ENCODE measurements around the gene KRTAP3-3.
"Not testable (repeated sequence)": the region's sequence is repeated elsewhere in the genome, so short reads cannot be mapped to it uniquely, and the experiment has no call there.

Gene KRTAP3-3

DNA sequence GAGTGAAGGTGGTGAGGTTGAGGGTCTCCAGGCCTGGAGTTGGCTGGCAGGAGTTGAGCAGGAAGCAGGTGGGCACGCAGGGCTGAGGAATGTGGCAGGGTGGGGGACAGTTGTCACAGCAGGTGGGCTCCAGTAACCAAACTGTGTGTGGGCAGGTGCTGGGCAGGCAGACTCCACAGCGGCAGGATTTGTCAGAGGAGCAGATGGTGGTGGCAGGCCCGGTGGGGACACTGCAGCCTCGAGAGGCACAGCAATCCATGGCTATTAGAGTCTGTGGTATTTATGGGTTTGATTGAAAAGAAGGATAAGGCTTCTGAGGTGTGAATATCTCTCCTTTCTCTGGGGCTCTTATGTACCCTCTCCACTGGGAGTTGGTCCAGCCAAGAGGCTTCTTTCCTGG, at the start of gene KRTAP3-3:
KRTAP3-3 (minus strand) TSS at position 326 of the 400 bp plus-strand sequence; CDS start at position 259, 67 bp downstream.
- no peak for DNase-seq

DNA sequence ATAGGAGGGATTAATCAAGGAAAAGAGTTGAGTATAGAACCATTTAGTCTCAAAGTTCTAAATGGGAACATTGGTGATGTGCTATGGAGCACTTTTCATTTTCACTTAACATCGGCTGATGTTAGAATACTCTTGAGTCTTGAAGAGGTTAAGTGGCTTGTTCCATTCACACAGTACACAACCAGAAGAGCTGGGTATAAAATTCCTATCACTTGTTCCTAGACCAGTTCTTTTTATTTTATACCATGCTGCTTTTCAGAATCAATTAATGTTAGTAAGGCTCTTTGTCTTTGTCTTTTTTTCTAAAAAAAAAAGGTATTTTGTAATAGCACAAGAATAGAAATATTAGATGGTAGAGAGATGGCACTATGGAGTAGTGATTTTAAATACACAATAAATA, 49.0 kb upstream of the KRTAP3-3 start:
- no peak for DNase-seq

DNA sequence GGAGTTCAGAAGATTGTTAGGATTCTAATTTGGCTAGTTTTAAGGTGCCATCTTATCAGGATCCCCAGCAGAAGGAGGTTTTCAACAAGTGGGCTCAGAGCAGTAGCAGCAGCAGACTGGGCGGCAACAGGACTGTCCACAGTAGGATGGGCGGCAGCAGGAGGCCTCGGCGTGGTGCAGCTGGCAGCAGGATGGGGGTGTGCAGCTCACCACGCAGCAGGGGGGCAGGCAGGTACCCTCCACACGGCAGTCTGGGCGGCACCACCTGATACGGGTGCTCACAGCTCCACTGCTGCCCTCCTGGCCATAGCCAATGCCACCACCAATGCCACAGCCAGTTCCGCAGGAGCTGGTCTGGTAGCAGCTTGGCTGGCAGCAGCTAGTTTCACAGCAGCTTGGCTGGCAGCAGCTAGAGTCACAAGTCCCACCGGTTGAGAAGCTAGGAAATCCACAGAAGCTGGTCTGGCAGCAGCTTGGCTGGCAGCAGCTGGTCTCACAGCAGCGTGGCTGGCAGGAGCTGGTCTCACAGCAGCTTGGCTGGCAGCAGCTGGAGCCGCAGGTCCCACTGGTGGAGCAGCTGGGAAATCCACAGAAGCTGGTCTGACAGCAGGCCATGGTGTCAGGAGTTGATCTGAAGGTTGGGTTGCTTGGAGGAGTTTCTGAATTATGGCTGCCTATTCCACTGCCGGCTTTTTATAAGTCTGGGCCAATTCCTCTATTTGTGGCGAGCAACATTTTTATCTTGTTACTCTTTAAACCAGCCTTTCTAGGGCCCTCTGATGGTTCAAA, 47.0 kb upstream of the KRTAP3-3 start, which contains the start of gene KRTAP1-1:
KRTAP1-1 (minus strand) TSS at position 668 of the 789 bp plus-strand sequence; CDS start at position 615, 53 bp downstream.
- not testable (repeated sequence) for DNase-seq

DNA sequence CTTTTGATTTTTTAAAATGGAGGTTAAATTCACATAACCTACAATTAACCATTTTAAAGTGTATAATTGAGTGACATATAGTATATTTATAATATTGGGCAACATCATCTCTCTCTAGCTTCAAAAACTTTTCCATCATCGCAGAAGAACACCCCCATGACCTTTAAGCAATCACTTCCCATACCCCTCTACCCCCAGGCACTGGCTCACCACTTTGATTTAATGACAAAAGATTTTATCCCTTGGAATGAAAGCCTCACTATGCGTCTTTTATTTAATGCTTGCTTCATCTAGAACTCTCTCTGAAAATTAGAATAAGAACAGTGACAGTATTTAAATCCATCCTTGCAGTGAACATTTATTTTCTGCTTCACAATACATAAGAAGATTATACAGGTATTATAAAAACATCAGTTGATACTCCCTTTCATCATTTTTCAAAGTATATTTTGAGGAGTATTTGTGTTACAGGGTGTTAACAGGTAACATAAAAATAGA, 43.9 kb upstream of the KRTAP3-3 start:
- DNase-seq: no peak

DNA sequence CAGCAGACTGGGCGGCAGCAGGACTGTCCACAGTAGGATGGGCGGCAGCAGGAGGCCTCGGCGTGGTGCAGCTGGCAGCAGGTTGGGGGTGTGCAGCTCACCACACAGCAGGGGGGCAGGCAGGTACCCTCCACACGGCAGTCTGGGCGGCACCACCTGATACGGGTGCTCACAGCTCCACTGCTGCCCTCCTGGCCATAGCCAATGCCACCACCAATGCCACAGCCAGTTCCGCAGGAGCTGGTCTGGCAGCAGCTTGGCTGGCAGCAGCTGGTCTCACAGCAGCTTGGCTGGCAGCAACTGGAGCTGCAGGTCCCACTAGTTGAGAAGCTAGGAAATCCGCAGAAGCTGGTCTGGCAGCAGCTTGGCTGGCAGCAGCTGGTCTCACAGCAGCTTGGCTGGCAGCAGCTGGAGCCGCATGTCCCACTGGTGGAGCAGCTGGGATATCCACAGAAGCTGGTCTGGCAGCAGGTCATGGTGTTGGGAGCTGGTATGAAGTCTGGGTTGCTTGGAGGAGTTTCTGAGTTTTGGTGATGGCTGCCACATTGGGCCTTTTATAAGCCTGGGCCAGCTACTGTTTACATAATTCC, 40.5 kb upstream of the KRTAP3-3 start, which contains the start of gene KRTAP1-3:
KRTAP1-3 (minus strand) TSS at position 529 of the 590 bp plus-strand sequence; CDS start at position 476, 53 bp downstream.
- DNase-seq: not testable (repeated sequence)

DNA sequence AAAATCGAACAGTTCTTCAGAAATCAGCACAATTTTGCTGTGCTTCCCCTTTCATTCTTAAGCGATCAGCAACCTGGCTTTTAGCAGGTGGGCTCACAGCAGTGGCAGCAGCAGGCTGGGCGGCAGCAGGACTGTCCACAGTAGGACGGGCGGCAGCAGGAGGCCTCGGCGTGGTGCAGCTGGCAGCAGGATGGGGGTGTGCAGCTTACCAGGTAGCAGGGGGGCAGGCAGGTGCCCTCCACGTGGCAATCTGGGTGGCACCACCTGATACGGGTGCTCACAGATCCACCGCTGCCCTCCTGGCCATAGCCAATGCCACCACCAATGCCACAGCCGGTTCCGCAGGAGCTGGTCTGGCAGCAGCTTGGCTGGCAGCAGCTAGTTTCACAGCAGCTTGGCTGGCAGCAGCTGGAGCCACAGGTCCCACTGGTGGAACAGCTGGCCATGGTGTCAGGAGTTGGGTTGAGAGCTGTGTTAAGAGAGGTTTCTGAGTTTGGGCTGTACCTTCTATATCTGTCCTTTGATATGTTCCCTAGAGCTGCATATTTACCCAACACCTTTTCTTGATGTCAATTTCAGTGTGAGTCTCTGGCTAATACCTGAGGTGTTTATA, 35.8 kb upstream of the KRTAP3-3 start, which contains the start of gene KRTAP1-4:
KRTAP1-4 (minus strand) TSS at position 563 of the 613 bp plus-strand sequence; CDS start at position 446, 117 bp downstream.
- no peak for DNase-seq

DNA sequence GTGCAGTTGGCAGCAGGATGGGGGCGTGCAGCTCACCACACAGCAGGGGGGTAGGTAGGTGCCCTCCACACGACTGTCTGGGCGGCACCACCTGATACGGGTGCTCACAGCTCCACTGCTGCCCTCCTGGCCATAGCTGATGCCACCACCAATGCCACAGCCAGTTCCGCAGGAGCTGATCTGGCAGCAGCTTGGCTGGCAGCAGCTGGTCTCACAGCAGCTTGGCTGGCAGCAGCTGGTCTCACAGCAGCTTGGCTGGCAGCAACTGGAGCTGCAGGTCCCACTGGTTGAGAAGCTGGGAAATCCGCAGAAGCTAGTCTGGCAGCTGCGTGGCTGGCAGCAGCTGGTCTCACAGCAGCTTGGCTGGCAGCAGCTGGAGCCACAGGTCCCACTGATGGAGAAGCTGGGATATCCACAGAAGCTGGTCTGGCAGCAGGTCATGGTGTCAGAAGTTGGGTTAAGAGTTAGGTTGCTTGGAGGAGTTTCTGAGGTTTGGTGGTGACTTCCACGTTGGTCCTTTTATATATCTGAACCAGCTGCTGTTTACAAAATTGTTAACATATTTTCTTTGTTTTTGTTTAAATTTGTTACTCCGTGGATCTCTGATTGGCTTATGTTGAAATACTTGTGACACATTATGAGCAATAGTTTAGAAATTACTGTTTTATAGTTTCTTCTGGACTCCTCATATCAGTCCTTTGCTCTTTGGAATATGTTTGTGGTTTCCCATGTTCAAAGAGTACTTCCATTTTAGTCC, 32.9 kb upstream of the KRTAP3-3 start, which contains the start of gene KRTAP1-5:
KRTAP1-5 (minus strand) TSS at position 494 of the 757 bp plus-strand sequence; CDS start at position 441, 53 bp downstream.
- no peak for DNase-seq

DNA sequence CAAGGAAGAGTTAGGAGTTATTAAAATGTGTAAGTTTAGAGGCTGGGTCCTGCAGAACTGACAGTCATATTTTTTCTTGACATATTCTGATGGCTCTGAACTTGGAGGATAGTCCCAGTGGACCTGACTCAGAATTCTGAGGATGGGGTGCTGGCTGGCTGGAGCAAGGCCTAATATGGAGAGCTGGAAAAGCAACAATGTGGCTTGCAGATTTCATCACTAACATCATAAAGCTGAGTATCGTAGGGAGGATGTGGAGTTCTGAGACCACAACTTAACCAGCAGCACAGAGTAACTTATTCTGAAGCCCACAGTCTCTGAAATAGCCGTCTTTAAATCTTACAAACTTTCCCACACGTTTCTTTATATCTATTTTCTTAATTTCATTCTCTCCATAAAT, 30.7 kb upstream of the KRTAP3-3 start:
- DNase-seq: no peak

DNA sequence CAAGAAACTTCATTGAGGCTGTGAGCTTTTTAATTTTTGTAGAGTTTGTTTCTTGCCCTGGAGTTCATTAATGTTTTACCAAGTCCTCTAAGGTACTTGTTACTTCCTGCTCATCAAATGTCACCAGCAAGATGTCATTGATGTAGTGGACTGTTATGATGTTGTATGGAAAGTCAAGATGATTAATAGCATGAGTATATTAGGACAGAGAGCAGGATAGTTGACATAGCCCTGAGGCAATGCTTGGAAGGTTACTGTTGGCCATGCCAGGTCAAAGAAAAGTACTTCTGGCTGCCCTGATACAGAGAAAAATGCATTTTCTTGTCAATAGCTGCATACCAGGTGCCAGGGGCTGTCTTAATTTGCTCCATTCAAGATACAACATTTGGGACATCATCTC, 26.4 kb upstream of the KRTAP3-3 start:
- DNase-seq: no peak

DNA sequence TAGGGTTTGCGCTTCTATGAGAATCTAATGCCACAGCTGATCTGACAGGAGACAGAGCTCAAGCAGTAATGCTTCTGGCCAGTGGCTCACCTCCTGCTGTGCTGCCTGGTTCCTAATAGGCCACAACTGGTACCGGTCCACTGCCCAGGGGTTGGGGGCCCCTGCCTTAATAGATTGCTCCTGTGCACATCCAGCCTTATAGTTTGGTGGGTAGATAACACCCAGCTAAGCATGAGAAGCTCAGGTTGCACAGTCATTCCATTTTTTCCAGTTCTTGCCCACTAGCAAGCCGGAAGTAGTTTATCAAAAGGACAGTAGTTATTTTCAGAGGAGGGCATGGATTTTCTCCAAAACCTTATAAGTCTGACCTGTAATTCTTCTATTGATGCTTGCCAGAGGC, 25.5 kb upstream of the KRTAP3-3 start:
- no peak for DNase-seq

DNA sequence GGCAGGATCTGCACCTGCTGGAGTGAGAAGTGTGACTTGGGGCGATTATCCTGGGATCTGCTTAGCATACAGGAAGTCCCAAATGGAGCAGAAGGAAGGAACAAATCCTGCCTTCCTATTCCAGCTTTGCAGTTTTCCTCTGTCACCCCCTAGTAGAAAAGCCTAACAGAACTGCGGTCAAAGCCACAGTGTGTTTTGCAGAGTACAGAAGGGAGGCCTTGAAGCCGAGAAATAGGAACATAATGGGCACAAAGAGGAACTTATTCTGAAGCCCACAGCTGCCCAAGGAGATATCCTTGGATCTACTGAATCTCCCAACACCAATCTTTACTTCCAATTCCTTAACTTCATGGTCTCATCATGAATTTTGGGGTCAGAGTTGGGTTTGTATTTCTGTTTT, 24.6 kb upstream of the KRTAP3-3 start:
- DNase-seq: no peak

DNA sequence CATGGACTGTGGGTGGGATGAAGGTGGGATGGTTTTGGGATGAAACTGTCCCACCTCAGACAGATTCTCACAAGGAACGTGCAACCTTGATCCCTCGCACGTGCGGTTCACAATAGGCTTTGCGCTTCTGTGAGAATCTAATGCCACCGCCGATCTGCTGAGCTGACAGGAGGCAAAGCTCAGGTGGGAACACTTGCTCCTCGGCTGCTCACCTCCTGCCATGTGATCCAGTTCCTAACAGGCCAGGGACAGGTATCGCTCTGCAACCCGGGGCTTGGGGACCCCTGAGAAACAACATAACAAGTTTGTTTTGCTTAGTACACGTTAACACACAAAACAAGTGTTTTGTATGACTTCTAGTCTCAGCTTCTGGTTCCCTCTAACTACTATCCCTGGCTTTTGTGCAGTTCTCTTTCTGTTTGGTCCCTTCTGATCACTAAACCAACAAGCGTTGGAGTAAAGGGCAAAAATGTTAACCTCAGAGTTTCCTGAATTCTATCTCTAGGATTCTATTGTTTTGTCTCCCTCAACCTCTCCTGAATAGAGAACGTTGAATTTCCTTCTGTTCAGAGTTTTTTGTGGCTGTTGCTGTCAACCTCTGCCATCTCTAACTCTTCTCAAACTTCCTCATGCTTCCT, 22.7 kb upstream of the KRTAP3-3 start:
- DNase-seq: no peak

DNA sequence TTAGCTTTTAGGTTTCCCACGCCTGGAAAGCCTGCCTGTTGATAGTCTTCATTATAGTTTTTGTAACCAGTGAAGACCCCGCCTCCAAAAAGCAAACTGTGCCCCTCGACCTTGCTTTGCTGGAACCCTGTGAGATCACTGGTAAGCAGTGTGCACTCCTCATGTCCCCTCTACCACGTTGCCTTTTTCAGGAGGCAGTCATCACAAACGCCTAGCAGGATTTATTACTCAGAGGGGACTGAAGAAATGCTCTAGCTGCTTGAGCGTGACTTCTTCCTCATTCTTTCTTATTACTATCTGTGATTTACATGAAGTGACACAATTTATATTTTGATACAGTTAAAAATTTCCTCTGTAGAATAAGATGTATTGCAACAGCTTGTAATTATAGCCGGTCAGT, 21.5 kb upstream of the KRTAP3-3 start:
- DNase-seq: no peak

DNA sequence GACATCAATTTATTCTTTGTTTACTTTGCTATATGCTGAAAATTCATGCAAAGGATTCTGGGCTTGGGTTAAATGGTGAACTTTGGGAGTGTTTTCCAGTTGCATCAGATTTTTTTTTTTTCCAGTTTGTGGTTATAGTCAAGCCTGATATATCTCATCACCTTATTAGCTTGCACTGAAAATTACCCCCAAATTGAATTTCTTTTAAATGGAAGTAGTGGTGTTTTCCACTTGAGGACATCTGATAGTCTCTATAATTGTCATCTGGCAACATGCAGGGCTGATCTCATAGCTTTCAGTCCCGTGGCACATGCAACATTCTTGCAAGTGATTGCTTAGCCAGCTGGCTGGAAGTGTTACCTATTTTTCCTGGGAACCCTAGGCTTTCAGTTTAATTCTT, 19.6 kb upstream of the KRTAP3-3 start:
- DNase-seq: no peak

DNA sequence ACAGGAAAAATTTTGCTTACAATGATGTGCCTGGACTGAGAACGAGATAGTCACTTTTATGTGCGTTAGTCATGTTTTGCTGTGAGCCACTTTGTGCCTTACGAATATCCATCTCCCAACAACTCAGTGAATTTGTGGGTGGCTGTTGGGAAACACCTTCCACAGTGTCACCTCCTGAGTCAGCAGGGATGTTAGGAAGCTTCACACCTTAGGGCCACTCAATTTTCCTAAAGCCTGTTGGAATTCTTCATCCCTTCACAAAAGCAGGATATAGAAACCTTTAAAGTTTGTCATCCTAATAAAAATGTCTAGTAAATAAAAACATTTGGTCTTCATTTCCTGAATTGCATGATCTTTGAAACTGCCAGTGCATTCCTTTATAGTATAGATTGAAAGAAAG, 19.2 kb upstream of the KRTAP3-3 start:
- no peak for DNase-seq

DNA sequence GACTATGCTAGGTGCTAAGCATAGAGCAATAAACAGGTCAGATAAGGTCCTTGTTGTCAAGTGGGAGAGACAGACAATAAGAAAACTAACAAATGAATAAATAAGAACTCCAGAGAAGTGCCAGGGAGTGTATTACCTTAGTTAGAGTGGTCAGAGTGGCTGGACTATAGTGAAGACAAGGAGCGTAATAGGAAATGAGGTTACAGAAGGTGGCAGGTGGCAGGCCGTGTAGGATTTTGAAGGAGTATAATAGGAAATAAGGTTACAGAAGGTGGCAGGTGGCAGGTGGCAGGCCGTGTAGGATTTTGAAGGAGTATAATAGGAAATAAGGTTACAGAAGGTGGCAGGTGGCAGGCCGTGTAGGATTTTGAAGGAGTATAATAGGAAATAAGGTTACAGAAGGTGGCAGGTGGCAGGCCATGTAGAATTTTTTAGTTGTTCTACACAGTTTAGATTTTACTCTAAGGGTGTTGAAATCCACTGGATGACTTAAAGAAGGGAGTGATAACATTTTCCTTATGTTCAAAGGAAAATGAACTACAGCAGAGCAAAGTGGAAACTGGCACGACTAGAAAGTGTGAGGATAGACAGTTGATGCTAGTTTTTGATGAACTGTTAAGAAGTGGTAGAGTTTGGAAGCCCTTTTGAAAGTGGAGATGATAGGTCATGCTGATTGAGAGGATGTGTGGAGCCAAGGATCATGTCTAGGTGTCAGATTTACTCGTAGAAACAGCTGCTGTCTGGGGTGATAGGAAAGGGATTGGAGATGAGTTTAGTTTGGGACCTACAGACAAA, 18.6 kb upstream of the KRTAP3-3 start:
- DNase-seq: no peak

DNA sequence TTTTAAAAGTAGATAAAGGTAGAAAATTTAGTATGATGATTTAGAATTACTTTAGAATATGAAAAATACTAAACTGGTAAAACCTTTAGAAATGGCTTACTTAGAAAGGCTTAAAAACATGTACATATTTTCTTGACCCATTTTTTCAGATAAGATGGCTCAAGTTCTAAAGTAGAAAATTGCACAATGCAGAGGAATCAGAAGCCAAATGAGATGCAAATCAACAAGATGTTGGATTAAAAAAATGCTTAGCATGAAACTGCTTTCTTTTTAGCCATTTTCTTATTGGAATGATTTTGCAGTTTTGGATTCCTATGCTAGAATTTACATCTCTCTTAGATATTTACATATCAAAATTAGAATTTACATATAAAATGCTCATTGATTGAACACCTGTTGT, 16.5 kb upstream of the KRTAP3-3 start:
- no peak for DNase-seq

DNA sequence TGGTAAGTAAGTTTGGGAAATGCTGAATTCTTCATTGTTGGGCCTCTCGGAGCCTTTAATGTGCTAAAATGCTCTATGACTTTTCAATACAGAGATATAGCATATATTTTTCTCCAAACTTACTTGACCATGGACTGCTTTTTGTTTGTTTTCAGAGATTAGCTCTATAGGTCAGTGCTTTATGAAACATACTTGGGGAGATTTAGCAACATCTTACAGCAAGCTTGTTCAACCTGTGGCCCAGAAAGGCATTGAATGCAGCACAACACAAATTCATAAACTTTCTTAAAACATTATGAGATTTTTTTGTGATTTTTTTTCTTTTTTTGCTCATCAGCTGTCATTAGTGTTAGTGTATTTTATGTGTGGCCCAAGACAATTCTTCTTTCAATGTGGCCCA, 16.0 kb upstream of the KRTAP3-3 start:
- DNase-seq: no peak

DNA sequence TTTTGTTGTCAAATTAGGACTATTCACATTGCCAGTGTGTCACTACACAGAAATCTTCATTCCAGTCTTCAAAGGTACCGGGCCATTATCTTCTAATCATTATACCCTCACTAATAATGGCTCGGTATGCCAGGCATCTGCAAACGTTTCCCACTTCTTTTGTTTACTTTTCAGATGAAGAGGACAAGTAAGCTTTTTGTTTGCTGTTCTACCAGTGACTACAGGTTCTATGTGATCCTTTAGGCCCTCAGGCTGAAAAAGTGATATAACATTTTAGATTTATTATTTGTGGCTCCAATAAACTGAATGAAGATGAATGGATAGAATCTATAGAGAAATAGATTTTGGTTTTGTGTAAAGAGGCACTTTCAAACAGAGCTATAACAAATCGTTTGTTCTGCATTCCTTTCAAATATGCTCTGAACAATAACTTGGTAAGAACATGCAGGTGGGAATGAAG, 15.4 kb upstream of the KRTAP3-3 start:
- no peak for DNase-seq

DNA sequence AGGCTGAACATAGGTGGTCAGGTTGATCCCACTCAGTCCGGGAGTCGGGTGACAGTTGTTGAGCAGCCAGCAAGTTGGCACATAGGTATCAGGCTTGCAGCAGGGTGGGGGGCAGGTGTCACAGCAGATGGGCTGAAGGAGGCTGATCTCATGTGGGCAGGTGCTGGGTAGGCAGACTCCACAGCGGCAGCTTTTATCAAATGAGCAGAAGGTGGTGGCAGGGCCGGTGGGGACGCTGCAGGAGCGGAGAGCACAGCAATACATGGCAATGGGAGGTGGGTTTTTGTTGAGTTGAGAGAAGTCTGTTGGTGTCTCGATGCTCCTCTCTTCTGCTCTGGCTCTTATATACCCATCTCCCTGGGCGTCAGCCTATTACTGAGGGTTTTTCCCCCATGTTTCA, 14.8 kb upstream of the KRTAP3-3 start, which contains the start of gene KRTAP3-1:
KRTAP3-1 (minus strand) TSS at position 318 of the 400 bp plus-strand sequence; CDS start at position 264, 54 bp downstream.
- DNase-seq: no peak

DNA sequence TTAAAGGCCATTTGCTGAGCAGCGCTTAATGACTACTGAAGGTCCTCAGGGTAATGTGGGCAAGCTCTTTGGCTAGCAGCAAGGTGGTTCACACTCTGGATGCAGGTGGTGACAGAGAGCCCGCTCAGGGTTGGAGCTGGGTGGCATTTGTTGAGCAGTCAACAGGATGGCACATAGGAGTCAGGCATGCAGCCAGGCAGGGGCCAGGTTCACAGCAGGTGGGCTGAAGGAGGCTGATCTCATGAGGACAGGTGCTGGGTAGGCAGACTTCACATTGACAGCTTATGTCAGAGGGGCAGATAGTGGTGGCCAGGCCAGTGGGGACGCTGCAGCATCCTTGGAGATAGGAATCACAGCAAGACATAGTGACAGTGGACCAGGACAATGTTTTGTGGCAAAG, 10.4 kb upstream of the KRTAP3-3 start:
- no peak for DNase-seq

Data from NCI-H187 treated with DMSO at 0.1 percent for 48 hours (cell line).